ENCODE measurements around the gene MIOX. TPM values are rescaled to one million over a fixed set of nuclear protein-coding genes. Genes with fewer than 3 reads are reported as not detected.
A peak's percentile ranks its signal among the peaks of the same experiment; 100 is the strongest.

Gene MIOX
- total and polyA plus RNA-seq, 10 donors, result 0.24 to 2.2 (median 0.26) TPM; not detected in 6

- intact Hi-C loops (cut with DNase I; ENCODE audit: low total_unique reads), result loop anchor here (10.0 kb wide), 1 partner anchor 127 kb away; the partner anchor contains the start of gene PPP6R2
- no peak for DNase-seq
- Histone ChIP-seq H3K4me3 (peak overlapping the region in 1 of 8 donors; percentile 59), H3K9me3 (no peaks in the 10 kb centered on the region), H3K27me3 (replicated peaks in 1 of 7) (no peaks in the 10 kb centered on the region), H3K36me3 (peaks cover 0 to 21% (median 18%) of the 10 kb centered on the region in 6 donors), H3K4me1 (peaks cover 52 to 82% (median 69%) of the 10 kb centered on the region in 6 donors), H3K27ac (peak overlapping the region in 7 of 8 donors; percentile 29 to 90 (median 80))
- TF ChIP-seq POLR2AphosphoS5 (IDR thresholded peaks at IDR 0.05) (no peak), CTCF (IDR thresholded peaks at IDR 0.05 in 8 of 11, conservative IDR thresholded peaks at IDR 0.05 in 3 of 11) (no peak), POLR2A (IDR thresholded peaks at IDR 0.05) (no peak)
- WGBS, 5 donors, result 66 to 76% (median 73%) methylated on average over 14 to 21 of the region's 21 CpGs
Measured at GRCh38 chr22:50471197-50471847, 15.3 kb upstream of the MIOX start.

- Histone ChIP-seq H3K27me3 (replicated peaks in 1 of 7) (no peaks in the 10 kb centered on the region), H3K4me1 (peaks cover 52 to 82% (median 69%) of the 10 kb centered on the region in 6 donors), H3K4me3 (no peak overlapping the region), H3K9me3 (no peaks in the 10 kb centered on the region), H3K27ac (peak overlapping the region in 4 of 8 donors; percentile 80 to 90 (median 86)), H3K36me3 (peaks cover 0 to 15% (median 11%) of the 10 kb centered on the region in 6 donors)
- no peak for DNase-seq
- WGBS, 5 donors, result 71 to 86% (median 78%) methylated on average over 4 to 5 of the region's 5 CpGs
- TF ChIP-seq POLR2AphosphoS5 (IDR thresholded peaks at IDR 0.05) (no peak), CTCF (IDR thresholded peaks at IDR 0.05 in 8 of 11, conservative IDR thresholded peaks at IDR 0.05 in 3 of 11) (no peak), POLR2A (IDR thresholded peaks at IDR 0.05) (no peak)
- intact Hi-C loops (cut with DNase I; ENCODE audit: low total_unique reads), result loop anchor here (10.0 kb wide), 1 partner anchor 127 kb away; the partner anchor contains the start of gene PPP6R2
Measured at GRCh38 chr22:50471962-50472361, 14.7 kb upstream of the MIOX start.

GRCh38 chr22:50473088-50473487, 13.6 kb upstream of the MIOX start:
- peak; percentile 79 for DNase-seq
- intact Hi-C loops (cut with DNase I; ENCODE audit: low total_unique reads), result loop anchor here (10.0 kb wide), 1 partner anchor 128 kb away; the partner anchor contains the start of gene PPP6R2

More at GRCh38 chr22:50473088-50473487, 13.6 kb upstream of the MIOX start:
- Histone ChIP-seq H3K9me3 (no peaks in the 10 kb centered on the region), H3K4me3 (peak overlapping the region in 6 of 8 donors; percentile 57 to 97 (median 86)), H3K27ac (peak overlapping the region in 3 of 8 donors; percentile 80 to 90 (median 89)), H3K4me1 (peaks cover 52 to 71% (median 67%) of the 10 kb centered on the region in 6 donors), H3K36me3 (peaks cover 0 to 3% (median under 1%) of the 10 kb centered on the region in 6 donors), H3K27me3 (replicated peaks in 1 of 7) (no peaks in the 10 kb centered on the region)
- WGBS, 5 donors, result 71 to 78% (median 75%) methylated on average over 6 of the region's 6 CpGs
- TF ChIP-seq POLR2AphosphoS5 (IDR thresholded peaks at IDR 0.05) (no peak), POLR2A (IDR thresholded peaks at IDR 0.05) (no peak), CTCF (IDR thresholded peaks at IDR 0.05 in 8 of 11, conservative IDR thresholded peaks at IDR 0.05 in 3 of 11) (peak in 7 of 11 experiments; percentile 4 to 50 (median 24))
